Measurements from ENCODE around the gene PCGF1.

The PCGF1 gene

GRCh38 chr2:74514368-74515270 lies 7.1 kb upstream of the PCGF1 start, which contains the start of gene TLX2:
TSS of gene TLX2 (plus strand) at chr2:74514450. CDS start at chr2:74514807, 357 bp downstream.
- Mint-ChIP-seq H3K27ac (peak within 1 kb of the TSS; percentile 14), H3K27me3 (peaks cover 79% of the 10 kb centered on the region), H3K9me3 (no peaks in the 10 kb centered on the region), H3K4me3 (peak within 1 kb of the TSS; percentile 55), H3K36me3 (ENCODE audit: low read depth) (no peaks in the 10 kb centered on the region), H3K4me1 (ENCODE audit: low read depth) (peaks cover 29% of the 10 kb centered on the region)
- DNase-seq = no peak

- no peak overlapping the region for H3K27ac Mint-ChIP-seq
- peak; percentile 64 for DNase-seq
- peak overlapping the region; percentile 33 for H3K4me3 Mint-ChIP-seq
- no peaks in the 10 kb centered on the region for H3K9me3 Mint-ChIP-seq
- H3K27me3 Mint-ChIP-seq = peaks cover 71% of the 10 kb centered on the region
- no peaks in the 10 kb centered on the region for H3K36me3 Mint-ChIP-seq (ENCODE audit: low read depth)
- peaks cover 29% of the 10 kb centered on the region for H3K4me1 Mint-ChIP-seq (ENCODE audit: low read depth)
These were observed 6.3 kb upstream of the PCGF1 start for GRCh38 chr2:74513605-74514367.

GRCh38 chr2:74512744-74513604 lies 5.5 kb upstream of the PCGF1 start:
- H3K4me3 Mint-ChIP-seq = no peak overlapping the region

GRCh38 chr2:74511104-74511989 lies 3.9 kb upstream of the PCGF1 start:
- Mint-ChIP-seq H3K27me3 (peaks cover 51% of the 10 kb centered on the region), H3K9me3 (no peaks in the 10 kb centered on the region), H3K4me3 (no peak overlapping the region), H3K4me1 (ENCODE audit: low read depth) (peaks cover 44% of the 10 kb centered on the region), H3K27ac (no peak overlapping the region), H3K36me3 (ENCODE audit: low read depth) (peaks cover 14% of the 10 kb centered on the region)
- no peak for DNase-seq

More at GRCh38 chr2:74512744-74513604, 5.5 kb upstream of the PCGF1 start:
- Mint-ChIP-seq H3K27ac (no peak overlapping the region), H3K9me3 (no peaks in the 10 kb centered on the region), H3K36me3 (ENCODE audit: low read depth) (no peaks in the 10 kb centered on the region), H3K4me1 (ENCODE audit: low read depth) (peaks cover 37% of the 10 kb centered on the region), H3K27me3 (peaks cover 63% of the 10 kb centered on the region)
- DNase-seq = no peak

GRCh38 chr2:74510272-74510671 lies 2.8 kb upstream of the PCGF1 start:
- peaks cover 46% of the 10 kb centered on the region for H3K27me3 Mint-ChIP-seq
- no peak overlapping the region for H3K4me3 Mint-ChIP-seq
- DNase-seq = no peak
- peaks cover 23% of the 10 kb centered on the region for H3K36me3 Mint-ChIP-seq (ENCODE audit: low read depth)
- H3K4me1 Mint-ChIP-seq (ENCODE audit: low read depth) = peaks cover 45% of the 10 kb centered on the region
- no peak overlapping the region for H3K27ac Mint-ChIP-seq
- no peaks in the 10 kb centered on the region for H3K9me3 Mint-ChIP-seq

- DNase-seq = no peak
- peaks cover 53% of the 10 kb centered on the region for H3K4me1 Mint-ChIP-seq (ENCODE audit: low read depth)
- H3K27ac Mint-ChIP-seq = peak overlapping the region; percentile 99
- H3K27me3 Mint-ChIP-seq = peaks cover 55% of the 10 kb centered on the region
- peak overlapping the region; percentile 93 for H3K4me3 Mint-ChIP-seq
- no peaks in the 10 kb centered on the region for H3K9me3 Mint-ChIP-seq
- peaks cover 35% of the 10 kb centered on the region for H3K36me3 Mint-ChIP-seq (ENCODE audit: low read depth)
These were observed 528 bp upstream of the PCGF1 start for GRCh38 chr2:74507926-74508520.

GRCh38 chr2:74505448-74506246 lies 1.8 kb downstream of the PCGF1 start:
- Mint-ChIP-seq H3K27me3 (peaks cover 58% of the 10 kb centered on the region), H3K36me3 (ENCODE audit: low read depth) (peaks cover 35% of the 10 kb centered on the region), H3K9me3 (no peaks in the 10 kb centered on the region), H3K4me1 (ENCODE audit: low read depth) (peaks cover 62% of the 10 kb centered on the region), H3K4me3 (peak overlapping the region; percentile 93), H3K27ac (no peak overlapping the region)
- no peak for DNase-seq

- Mint-ChIP-seq H3K9me3 (no peaks in the 10 kb centered on the region), H3K27me3 (peaks cover 65% of the 10 kb centered on the region), H3K27ac (no peak overlapping the region), H3K4me3 (no peak overlapping the region), H3K4me1 (ENCODE audit: low read depth) (peaks cover 64% of the 10 kb centered on the region), H3K36me3 (ENCODE audit: low read depth) (peaks cover 35% of the 10 kb centered on the region)
- no peak for DNase-seq
These were observed 2.9 kb downstream of the PCGF1 start for GRCh38 chr2:74504591-74504990.

- peaks cover 35% of the 10 kb centered on the region for H3K36me3 Mint-ChIP-seq (ENCODE audit: low read depth)
- peaks cover 69% of the 10 kb centered on the region for H3K4me1 Mint-ChIP-seq (ENCODE audit: low read depth)
These were observed 3.7 kb downstream of the PCGF1 start for GRCh38 chr2:74503506-74504475.

GRCh38 chr2:74502720-74503505 lies 4.6 kb downstream of the PCGF1 start:
- DNase-seq = peak; percentile 70
- Mint-ChIP-seq H3K27ac (no peak overlapping the region), H3K36me3 (ENCODE audit: low read depth) (peaks cover 35% of the 10 kb centered on the region), H3K4me1 (ENCODE audit: low read depth) (peaks cover 69% of the 10 kb centered on the region), H3K9me3 (no peaks in the 10 kb centered on the region), H3K4me3 (peak overlapping the region; percentile 71), H3K27me3 (peaks cover 80% of the 10 kb centered on the region)

More at GRCh38 chr2:74503506-74504475, 3.7 kb downstream of the PCGF1 start:
- Mint-ChIP-seq H3K27ac (no peak overlapping the region), H3K27me3 (peaks cover 72% of the 10 kb centered on the region), H3K9me3 (no peaks in the 10 kb centered on the region), H3K4me3 (peak overlapping the region; percentile 71)
- no peak for DNase-seq

- H3K27ac Mint-ChIP-seq = peak overlapping the region; percentile 26
These were observed 5.3 kb downstream of the PCGF1 start for GRCh38 chr2:74502147-74502719.

More at GRCh38 chr2:74502147-74502719, 5.3 kb downstream of the PCGF1 start:
- Mint-ChIP-seq H3K9me3 (no peaks in the 10 kb centered on the region), H3K4me1 (ENCODE audit: low read depth) (peaks cover 71% of the 10 kb centered on the region), H3K27me3 (peaks cover 87% of the 10 kb centered on the region), H3K36me3 (ENCODE audit: low read depth) (peaks cover 30% of the 10 kb centered on the region), H3K4me3 (peak overlapping the region; percentile 71)
- no peak for DNase-seq

Measured in activated T-cell treated with anti-CD3 and anti-CD28 coated beads, Interleukin-2, amount 50 U/mL, for 24 hours (primary cell).